Thyroid gland (tissue), 4 donors: Measurements from ENCODE around the gene PROZ. TPM values are rescaled to one million over a fixed set of nuclear protein-coding genes. Genes with fewer than 3 reads are reported as not detected.

ENCODE experiments used
- DNase-seq, 2 donors: peaks; one replicate each; pipeline ENCODE4 v3.0.0-alpha.2; 2019
- H3K27ac ChIP-seq, 3 donors: fragments of 200-600 bp; sonication (generic); 1 replicate in 2 of 3; 2 replicates in 1 of 3; pipeline ENCODE4 v1.5.1; 2016 to 2019; ENCODE audit warnings: mild to moderate bottlenecking in 1 of 3, moderate library complexity in 1 of 3
- H3K27me3 ChIP-seq: fragments of 200-600 bp; sonication (generic); one replicate; pipeline ENCODE4 v1.5.1; 2019
- H3K36me3 ChIP-seq, 2 donors: fragments of 200-600 bp; sonication (generic); one replicate each; pipeline ENCODE4 v1.5.1; 2016 to 2019
- H3K4me1 ChIP-seq, 2 donors: fragments of 200-600 bp; sonication (generic); one replicate each; pipeline ENCODE4 v1.5.1; 2017 to 2019
- H3K4me3 ChIP-seq, 3 donors: fragments of 200-600 bp; sonication (generic); replicated peaks in 1 of 3; 1 replicate in 2 of 3; 2 replicates in 1 of 3; pipeline ENCODE4 v1.5.1; 2016; ENCODE audit warnings: mild to moderate bottlenecking in 1 of 3
- H3K9me3 ChIP-seq: fragments of 200-600 bp; sonication (generic); one replicate; pipeline ENCODE4 v1.5.1; 2017
- POLR2A ChIP-seq, 2 donors: fragments of 450-650 bp; IDR thresholded peaks; one replicate each; pipeline ENCODE4 v1.6.1; 2017; ENCODE audit warnings: antibody characterized with exemption in 2 of 2, mild to moderate bottlenecking in 2 of 2, moderate library complexity in 1 of 2
- WGBS, 2 donors: methylation state at CpG; one replicate each; pipeline ENCODE4 v1.1.5; 2017; 5-methylcytosine and 5-hydroxymethylcytosine counted together
- intact Hi-C: fragments of 100-400 bp; cut with DNase I; formaldehyde crosslinking; loops from one replicate; pipeline ENCODE4 v1.15.1; 2023
- total RNA-seq, 4 donors: library from RNA; depleted of rRNA; stranded (reverse); fragments of >200 nt; gene quantifications; one replicate each; pipeline ENCODE4 v1.2.3, GENCODE V29; 2016
- TF ChIP-seq, protein P1 (sequence below), 6 experiments: fragments of 200-600 bp in 3 of 6; fragments of 450-650 bp in 3 of 6; sonication (generic) in 3 of 6; IDR thresholded peaks; one replicate each; pipeline ENCODE4 v1.5.1; 2016 to 2019; ENCODE audit warnings: antibody characterized with exemption in 6 of 6, mild to moderate bottlenecking in 2 of 6, inconsistent platforms in 1 of 6, moderate library complexity in 1 of 6

PROZ gene
- total RNA-seq, 4 donors from 2014 or later = not detected

DNA sequence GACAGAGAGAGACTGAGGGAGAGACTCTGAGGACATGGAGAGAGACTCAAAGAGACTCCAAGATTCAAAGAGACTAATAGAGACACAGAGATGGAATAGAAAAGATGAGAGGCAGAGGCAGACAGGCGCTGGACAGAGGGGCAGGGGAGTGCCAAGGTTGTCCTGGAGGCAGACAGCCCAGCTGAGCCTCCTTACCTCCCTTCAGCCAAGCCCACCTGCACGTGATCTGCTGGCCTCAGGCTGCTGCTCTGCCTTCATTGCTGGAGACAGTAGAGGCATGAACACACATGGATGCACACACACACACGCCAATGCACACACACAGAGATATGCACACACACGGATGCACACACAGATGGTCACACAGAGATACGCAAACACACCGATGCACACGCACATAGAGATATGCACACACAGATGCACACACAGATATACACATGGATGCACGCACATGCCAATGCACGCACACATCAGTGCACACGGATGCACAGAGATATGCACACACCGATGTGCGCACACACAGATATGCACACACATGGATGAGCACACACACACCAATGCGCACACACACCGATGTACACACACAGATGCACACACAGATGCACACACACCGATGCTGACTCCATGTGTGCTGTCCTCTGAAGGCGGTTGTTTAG is 39.2 kb upstream of the PROZ start:
- Histone ChIP-seq H3K4me1 (no peaks in the 10 kb centered on the region), H3K27ac (no peak overlapping the region), H3K9me3 (no peaks in the 10 kb centered on the region), H3K27me3 (no peaks in the 10 kb centered on the region), H3K4me3 (no peak overlapping the region), H3K36me3 (no peaks in the 10 kb centered on the region)
- 81 to 88% methylated on average over 16 of the region's 16 CpGs for WGBS, 2 donors
- no peak for TF ChIP-seq POLR2A (IDR thresholded peaks at IDR 0.05)
- TF ChIP-seq, protein P1, sequence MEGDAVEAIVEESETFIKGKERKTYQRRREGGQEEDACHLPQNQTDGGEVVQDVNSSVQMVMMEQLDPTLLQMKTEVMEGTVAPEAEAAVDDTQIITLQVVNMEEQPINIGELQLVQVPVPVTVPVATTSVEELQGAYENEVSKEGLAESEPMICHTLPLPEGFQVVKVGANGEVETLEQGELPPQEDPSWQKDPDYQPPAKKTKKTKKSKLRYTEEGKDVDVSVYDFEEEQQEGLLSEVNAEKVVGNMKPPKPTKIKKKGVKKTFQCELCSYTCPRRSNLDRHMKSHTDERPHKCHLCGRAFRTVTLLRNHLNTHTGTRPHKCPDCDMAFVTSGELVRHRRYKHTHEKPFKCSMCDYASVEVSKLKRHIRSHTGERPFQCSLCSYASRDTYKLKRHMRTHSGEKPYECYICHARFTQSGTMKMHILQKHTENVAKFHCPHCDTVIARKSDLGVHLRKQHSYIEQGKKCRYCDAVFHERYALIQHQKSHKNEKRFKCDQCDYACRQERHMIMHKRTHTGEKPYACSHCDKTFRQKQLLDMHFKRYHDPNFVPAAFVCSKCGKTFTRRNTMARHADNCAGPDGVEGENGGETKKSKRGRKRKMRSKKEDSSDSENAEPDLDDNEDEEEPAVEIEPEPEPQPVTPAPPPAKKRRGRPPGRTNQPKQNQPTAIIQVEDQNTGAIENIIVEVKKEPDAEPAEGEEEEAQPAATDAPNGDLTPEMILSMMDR (IDR thresholded peaks at IDR 0.05) = no peak
- no peak for DNase-seq
- intact Hi-C loops = no loop called here

DNA sequence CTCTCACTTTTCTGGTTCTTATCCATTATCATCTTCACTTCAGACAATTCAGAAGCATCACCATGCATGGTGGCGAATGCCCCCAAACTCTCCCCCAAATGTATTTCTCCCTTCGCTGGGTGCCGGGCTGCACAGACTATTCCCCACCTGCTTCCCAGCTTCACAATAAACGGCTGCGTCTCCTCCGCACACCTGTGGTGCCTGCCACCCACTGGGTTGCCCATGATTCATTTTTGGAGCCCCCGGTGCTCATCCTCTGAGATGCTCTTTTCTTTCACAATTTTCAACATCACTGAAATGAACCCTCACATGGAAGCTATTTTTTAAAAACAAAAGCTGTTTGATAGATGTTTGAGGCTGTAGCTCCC is 38.6 kb upstream of the PROZ start:
- no peak overlapping the region for H3K4me3 ChIP-seq
- DNase-seq = no peak
- H3K27me3 ChIP-seq = no peaks in the 10 kb centered on the region
- H3K4me1 ChIP-seq = no peaks in the 10 kb centered on the region
- H3K36me3 ChIP-seq = no peaks in the 10 kb centered on the region
- intact Hi-C loops = no loop called here
- no peak overlapping the region for H3K27ac ChIP-seq
- no peaks in the 10 kb centered on the region for H3K9me3 ChIP-seq
- 85 to 89% methylated on average over 7 of the region's 7 CpGs for WGBS, 2 donors
- TF ChIP-seq, protein P1 (IDR thresholded peaks at IDR 0.05) = no peak
- no peak for TF ChIP-seq POLR2A (IDR thresholded peaks at IDR 0.05)

DNA sequence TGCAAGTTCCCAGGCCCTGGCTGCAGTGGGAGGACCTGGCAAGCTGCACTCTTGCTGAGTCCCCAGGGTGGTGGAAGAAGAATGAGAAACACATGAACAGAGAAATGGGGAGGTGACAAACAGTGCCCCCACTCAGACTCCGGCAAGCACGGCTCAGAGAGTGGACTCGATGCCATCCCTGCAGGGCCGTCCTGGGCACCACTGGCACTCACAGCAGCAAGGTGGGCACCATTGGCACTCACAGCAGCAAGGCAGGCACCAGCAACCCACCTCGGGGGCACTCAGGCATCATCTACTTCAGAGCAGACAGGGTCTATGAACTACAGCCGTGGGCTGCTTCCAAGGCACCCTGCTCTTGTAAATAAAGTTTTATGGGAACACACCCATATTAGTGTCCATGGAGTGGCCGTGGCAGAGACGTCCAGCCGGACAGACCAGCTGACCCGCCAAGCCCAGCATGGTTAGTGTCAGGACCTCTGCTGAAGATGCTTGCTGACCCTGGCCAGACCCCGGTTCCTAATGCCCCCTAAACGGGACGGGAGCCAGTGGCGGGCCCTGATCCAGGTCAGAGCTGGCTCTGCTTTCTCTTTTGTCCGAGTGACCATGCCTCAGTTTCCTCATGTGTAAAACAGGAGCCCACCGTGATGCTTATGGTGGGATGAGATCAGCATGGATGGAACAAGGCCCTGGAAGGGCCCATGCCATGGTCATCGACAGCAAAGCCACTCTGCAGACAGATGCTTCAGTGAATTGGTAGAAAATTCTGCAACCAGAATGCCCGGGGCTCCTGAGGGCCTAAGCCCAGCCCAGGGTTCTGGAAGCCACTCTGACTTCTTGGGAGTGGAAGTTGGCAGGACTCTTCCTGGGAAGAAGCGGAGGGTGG is 37.9 kb upstream of the PROZ start:
- H3K4me1 ChIP-seq = no peaks in the 10 kb centered on the region
- no peak overlapping the region for H3K4me3 ChIP-seq
- TF ChIP-seq, protein P1 (IDR thresholded peaks at IDR 0.05) = no peak
- no peak for TF ChIP-seq POLR2A (IDR thresholded peaks at IDR 0.05)
- WGBS, 2 donors = 86 to 91% methylated on average over 6 to 14 of the region's 19 CpGs
- no peaks in the 10 kb centered on the region for H3K9me3 ChIP-seq
- no peak for DNase-seq
- no peaks in the 10 kb centered on the region for H3K36me3 ChIP-seq
- no peaks in the 10 kb centered on the region for H3K27me3 ChIP-seq
- no peak overlapping the region for H3K27ac ChIP-seq
- intact Hi-C loops = no loop called here

DNA sequence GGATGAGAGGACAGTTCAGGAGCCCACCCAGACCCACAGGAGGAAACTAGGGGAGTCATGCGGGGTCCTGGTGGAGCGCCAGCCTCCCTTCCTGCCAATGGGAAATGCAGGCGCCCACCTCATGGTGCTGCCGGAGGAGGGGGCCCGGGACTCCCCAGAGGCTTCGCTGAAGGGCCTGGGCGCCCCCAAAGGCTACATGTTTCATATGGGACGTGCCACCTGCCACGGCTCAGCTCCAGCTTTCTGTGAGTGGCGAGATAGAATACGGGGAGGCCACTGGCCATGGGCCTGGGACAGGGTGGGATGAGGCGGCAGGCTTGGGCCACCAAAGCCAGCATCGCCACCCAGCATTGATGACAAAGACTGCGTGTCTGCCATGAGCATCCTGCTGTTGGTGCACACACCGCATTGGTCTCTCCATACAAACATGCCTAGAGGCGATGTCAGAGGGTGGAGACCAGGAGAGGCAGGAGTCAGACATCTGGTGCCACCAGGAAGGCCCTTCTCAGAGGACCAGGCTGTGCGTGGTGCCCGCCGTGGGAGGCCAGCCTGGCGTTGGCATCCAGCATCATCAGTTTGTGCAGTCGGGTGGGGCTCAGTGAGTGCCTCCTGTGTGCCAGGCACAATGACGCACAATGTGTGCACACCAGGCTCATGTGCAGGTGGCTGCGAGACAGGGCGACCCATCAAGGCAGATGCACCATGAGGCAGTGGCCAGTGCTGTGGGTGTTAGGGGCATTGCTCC is 37.1 kb upstream of the PROZ start:
- intact Hi-C loops = no loop called here
- Histone ChIP-seq H3K27me3 (no peaks in the 10 kb centered on the region), H3K9me3 (no peaks in the 10 kb centered on the region), H3K4me3 (no peak overlapping the region), H3K27ac (no peak overlapping the region), H3K36me3 (no peaks in the 10 kb centered on the region), H3K4me1 (no peaks in the 10 kb centered on the region)
- TF ChIP-seq, protein P1 (IDR thresholded peaks at IDR 0.05) = no peak
- TF ChIP-seq POLR2A (IDR thresholded peaks at IDR 0.05) = no peak
- DNase-seq = no peak
- WGBS, 2 donors = 88 to 94% methylated on average over 19 to 23 of the region's 24 CpGs
